Measurements from ENCODE around the gene FAM153A.
"Not testable (repeated sequence)": the region's sequence is repeated elsewhere in the genome, so short reads cannot be mapped to it uniquely, and the experiment has no call there.

The FAM153A gene

GRCh38 chr5:177782792-177783633 lies at the start of gene FAM153A:
Gene FAM153A, minus strand, starts transcription at chr5:177782899.
- not testable (repeated sequence) for DNase-seq (ENCODE audit: low spot score)

- DNase-seq (ENCODE audit: low spot score): not testable (repeated sequence)
These were observed 49.6 kb upstream of the FAM153A start for GRCh38 chr5:177832287-177832686.

- DNase-seq (ENCODE audit: low spot score): not testable (repeated sequence)
These were observed 43.4 kb upstream of the FAM153A start for GRCh38 chr5:177826073-177826472.

GRCh38 chr5:177824776-177825175 lies 42.1 kb upstream of the FAM153A start:
- DNase-seq (ENCODE audit: low spot score): not testable (repeated sequence)

- DNase-seq (ENCODE audit: low spot score): not testable (repeated sequence)
These were observed 39.8 kb upstream of the FAM153A start for GRCh38 chr5:177822489-177822888.

GRCh38 chr5:177819664-177820063 lies 37.0 kb upstream of the FAM153A start:
- not testable (repeated sequence) for DNase-seq (ENCODE audit: low spot score)

GRCh38 chr5:177812814-177813425 lies 30.2 kb upstream of the FAM153A start:
- not testable (repeated sequence) for DNase-seq (ENCODE audit: low spot score)

- not testable (repeated sequence) for DNase-seq (ENCODE audit: low spot score)
These were observed 29.6 kb upstream of the FAM153A start for GRCh38 chr5:177812160-177812743.

GRCh38 chr5:177809209-177809913 lies 26.7 kb upstream of the FAM153A start:
- not testable (repeated sequence) for DNase-seq (ENCODE audit: low spot score)

GRCh38 chr5:177808420-177808819 lies 25.7 kb upstream of the FAM153A start:
- not testable (repeated sequence) for DNase-seq (ENCODE audit: low spot score)

- DNase-seq (ENCODE audit: low spot score): not testable (repeated sequence)
These were observed 24.6 kb upstream of the FAM153A start for GRCh38 chr5:177807265-177807664.

GRCh38 chr5:177801427-177801826 lies 18.7 kb upstream of the FAM153A start:
- not testable (repeated sequence) for DNase-seq (ENCODE audit: low spot score)

- not testable (repeated sequence) for DNase-seq (ENCODE audit: low spot score)
These were observed 15.6 kb upstream of the FAM153A start for GRCh38 chr5:177798237-177798840.

- not testable (repeated sequence) for DNase-seq (ENCODE audit: low spot score)
These were observed 10.6 kb upstream of the FAM153A start for GRCh38 chr5:177793272-177793671.

- DNase-seq (ENCODE audit: low spot score): not testable (repeated sequence)
These were observed 8.9 kb upstream of the FAM153A start for GRCh38 chr5:177791649-177792048.

GRCh38 chr5:177782169-177782568 lies 530 bp downstream of the FAM153A start:
- DNase-seq (ENCODE audit: low spot score): not testable (repeated sequence)

- DNase-seq (ENCODE audit: low spot score): not testable (repeated sequence)
These were observed 11.5 kb downstream of the FAM153A start for GRCh38 chr5:177771206-177771605.

- not testable (repeated sequence) for DNase-seq (ENCODE audit: low spot score)
These were observed 12.1 kb downstream of the FAM153A start for GRCh38 chr5:177770646-177771045.

- DNase-seq (ENCODE audit: low spot score): not testable (repeated sequence)
These were observed 18.8 kb downstream of the FAM153A start for GRCh38 chr5:177763737-177764508.

- not testable (repeated sequence) for DNase-seq (ENCODE audit: low spot score)
These were observed 21.7 kb downstream of the FAM153A start for GRCh38 chr5:177760954-177761353.

GRCh38 chr5:177747354-177747753 lies 35.3 kb downstream of the FAM153A start:
- DNase-seq (ENCODE audit: low spot score): not testable (repeated sequence)
